Measurements from ENCODE around the gene FAM107B.

Gene FAM107B

DNA sequence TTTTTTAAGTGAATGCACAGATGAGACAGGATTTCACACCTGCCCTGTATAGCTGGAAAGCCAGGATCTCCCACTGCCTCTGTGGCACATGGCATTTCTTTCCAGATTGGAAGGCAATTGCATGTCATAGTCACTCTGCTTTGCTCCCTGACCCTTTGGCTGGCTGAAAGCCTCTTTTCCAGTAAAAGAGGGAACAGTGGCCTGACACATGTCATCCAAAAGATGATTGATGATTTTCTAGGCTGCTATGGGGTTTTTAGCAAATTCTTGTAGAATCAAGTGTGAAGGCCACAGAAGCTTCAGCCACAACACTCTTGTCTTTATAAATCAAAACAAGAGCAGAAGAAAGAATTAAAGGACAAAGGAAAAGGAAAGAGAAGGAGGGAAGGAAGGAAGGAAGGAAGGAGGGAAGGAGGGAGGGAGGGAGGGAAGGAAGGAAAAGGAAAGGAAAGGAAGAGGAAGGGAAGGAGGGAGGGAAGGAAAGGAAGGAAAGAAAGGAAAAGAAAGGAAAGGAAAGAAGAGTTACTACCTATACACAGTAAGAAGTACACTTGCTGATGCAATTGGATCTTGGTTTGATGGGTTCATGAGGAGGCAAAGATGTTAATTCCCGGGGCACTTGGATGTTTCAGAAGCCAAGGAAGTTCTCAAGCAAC is 285.0 kb downstream of the FAM107B start:
- ChIA-PET CTCF (interaction anchor here (0.6 to 1.1 kb wide), 3 partner anchors 164 to 390 kb away, joined by 3 to 6 read pairs (median 3); no protein-coding TSS in a partner anchor), POLR2A (interaction anchor here (0.6 kb wide), 1 partner anchor 388 kb away, joined by 14 read pairs; no protein-coding TSS in a partner anchor)
- Histone ChIP-seq H3K36me3 (ENCODE audit: control insufficient read depth in 2 of 2, insufficient read depth in 1 of 2, low read length in 2 of 2) (no peaks in the 10 kb centered on the region), H3K27ac (ENCODE audit: extremely low read depth, low read depth, low read length) (no peak overlapping the region), H3K9me3 (ENCODE audit: control insufficient read depth, insufficient read depth, low read depth, low read length) (no peaks in the 10 kb centered on the region), H3K4me1 (ENCODE audit: control insufficient read depth, insufficient read depth, low read length) (no peaks in the 10 kb centered on the region), H3K4me3 (ENCODE audit: low read depth, low read length) (no peak overlapping the region)
- TF ChIP-seq ZNF274 (IDR thresholded peaks at IDR 0.05; ENCODE audit: low read length), result no peak
- no peak for TF ChIP-seq ZNF274 (tag by site-specific recombination; IDR thresholded peaks at IDR 0.05; ENCODE audit: borderline replicate concordance)
- no peak for TF ChIP-seq SP3 (tag by site-specific recombination; IDR thresholded peaks at IDR 0.05)
- no peak for TF ChIP-seq ZNF473 (tag by site-specific recombination; IDR thresholded peaks at IDR 0.05)
- TF ChIP-seq ZNF701 (tag by site-specific recombination; IDR thresholded peaks at IDR 0.05), result no peak
- TF ChIP-seq PRDM1 (tag by site-specific recombination; IDR thresholded peaks at IDR 0.05), result peak; percentile 39; the same call in 1 of the 2 replicates
- no peak for TF ChIP-seq RBAK (tag by site-specific recombination; IDR thresholded peaks at IDR 0.05)
- TF ChIP-seq ZNF366 (tag by site-specific recombination; conservative IDR thresholded peaks at IDR 0.05), result peak; percentile 92

DNA sequence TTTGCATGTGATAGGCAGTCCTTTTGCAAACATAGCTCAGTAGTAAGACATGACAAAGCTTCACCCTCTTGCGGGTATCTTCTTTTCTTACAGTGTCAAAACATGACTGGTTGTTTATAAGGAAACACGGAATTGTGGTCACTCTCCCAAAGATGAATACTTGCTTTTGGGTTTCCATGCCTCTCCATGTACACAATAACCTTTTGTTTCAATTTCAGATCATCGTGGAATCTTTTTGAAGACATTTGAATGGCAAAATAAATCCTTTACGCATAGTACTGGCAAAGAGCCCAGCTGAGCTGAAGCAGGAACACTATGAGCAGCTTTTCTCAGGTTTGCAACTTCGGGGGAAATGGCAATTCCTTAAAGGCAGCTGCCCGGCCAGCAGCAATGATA is 287.2 kb downstream of the FAM107B start:
- no peaks in the 10 kb centered on the region for H3K36me3 ChIP-seq (ENCODE audit: control insufficient read depth in 2 of 2, insufficient read depth in 1 of 2, low read length in 2 of 2)
- H3K27ac ChIP-seq (ENCODE audit: extremely low read depth, low read depth, low read length), result no peak overlapping the region
- TF ChIP-seq ZNF10 (tag by site-specific recombination; IDR thresholded peaks at IDR 0.05), result no peak
- TF ChIP-seq, protein P1, sequence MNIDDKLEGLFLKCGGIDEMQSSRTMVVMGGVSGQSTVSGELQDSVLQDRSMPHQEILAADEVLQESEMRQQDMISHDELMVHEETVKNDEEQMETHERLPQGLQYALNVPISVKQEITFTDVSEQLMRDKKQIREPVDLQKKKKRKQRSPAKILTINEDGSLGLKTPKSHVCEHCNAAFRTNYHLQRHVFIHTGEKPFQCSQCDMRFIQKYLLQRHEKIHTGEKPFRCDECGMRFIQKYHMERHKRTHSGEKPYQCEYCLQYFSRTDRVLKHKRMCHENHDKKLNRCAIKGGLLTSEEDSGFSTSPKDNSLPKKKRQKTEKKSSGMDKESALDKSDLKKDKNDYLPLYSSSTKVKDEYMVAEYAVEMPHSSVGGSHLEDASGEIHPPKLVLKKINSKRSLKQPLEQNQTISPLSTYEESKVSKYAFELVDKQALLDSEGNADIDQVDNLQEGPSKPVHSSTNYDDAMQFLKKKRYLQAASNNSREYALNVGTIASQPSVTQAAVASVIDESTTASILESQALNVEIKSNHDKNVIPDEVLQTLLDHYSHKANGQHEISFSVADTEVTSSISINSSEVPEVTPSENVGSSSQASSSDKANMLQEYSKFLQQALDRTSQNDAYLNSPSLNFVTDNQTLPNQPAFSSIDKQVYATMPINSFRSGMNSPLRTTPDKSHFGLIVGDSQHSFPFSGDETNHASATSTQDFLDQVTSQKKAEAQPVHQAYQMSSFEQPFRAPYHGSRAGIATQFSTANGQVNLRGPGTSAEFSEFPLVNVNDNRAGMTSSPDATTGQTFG (tag by site-specific recombination; IDR thresholded peaks at IDR 0.05; ENCODE audit: borderline replicate concordance), result no peak
- TF ChIP-seq GFI1B (tag by site-specific recombination; IDR thresholded peaks at IDR 0.05), result no peak
- no peak for TF ChIP-seq ZNF747 (tag by site-specific recombination; IDR thresholded peaks at IDR 0.05)
- TF ChIP-seq ZNF16 (tag by site-specific recombination; IDR thresholded peaks at IDR 0.05; ENCODE audit: low read depth), result no peak
- CTCF ChIA-PET, result interaction anchor here (0.6 to 2.2 kb wide), 7 partner anchors 9 to 841 kb away, joined by 3 to 9 read pairs (median 4); no protein-coding TSS in a partner anchor
- H3K9me3 ChIP-seq (ENCODE audit: control insufficient read depth, insufficient read depth, low read depth, low read length), result no peaks in the 10 kb centered on the region
- POLR2A ChIA-PET, result no interaction called here
- H3K4me3 ChIP-seq (ENCODE audit: low read depth, low read length), result no peak overlapping the region
- no peaks in the 10 kb centered on the region for H3K4me1 ChIP-seq (ENCODE audit: control insufficient read depth, insufficient read depth, low read length)

DNA sequence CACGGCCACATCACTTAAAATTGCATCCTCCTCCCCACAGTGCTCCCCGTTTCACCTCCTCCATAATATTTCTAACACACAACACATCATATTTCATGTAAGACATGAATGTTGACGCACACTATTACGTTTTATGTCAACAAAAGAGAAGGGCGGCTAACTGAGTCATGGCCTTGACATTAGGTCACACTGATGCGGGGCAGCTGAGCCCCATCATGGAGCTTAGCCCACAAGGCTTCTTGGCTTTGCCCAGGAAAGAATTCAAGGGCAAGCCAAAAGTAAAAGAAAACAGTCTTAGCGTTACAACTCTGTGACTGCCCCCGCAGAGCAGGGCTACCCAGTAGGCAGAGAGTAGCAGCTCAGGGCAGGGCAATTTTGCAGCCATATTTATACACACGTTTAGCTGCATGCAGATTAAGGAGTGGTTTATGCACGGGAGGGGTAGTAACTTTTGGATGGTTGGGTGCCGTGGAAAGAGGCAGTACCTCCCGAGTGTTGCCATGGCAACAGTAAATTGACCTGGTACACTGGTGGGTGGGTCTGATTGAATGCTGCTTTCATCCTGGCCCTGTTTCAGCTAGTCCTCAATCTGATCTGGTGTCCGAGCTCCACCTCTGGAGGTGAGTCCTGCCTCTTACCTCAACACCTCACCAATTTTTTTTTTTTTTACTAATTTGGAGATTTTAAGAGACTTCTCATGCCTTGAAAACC is 287.8 kb downstream of the FAM107B start:
- H3K4me1 ChIP-seq (ENCODE audit: control insufficient read depth, insufficient read depth, low read length), result no peaks in the 10 kb centered on the region
- CTCF ChIA-PET, result interaction anchor here (0.6 to 2.2 kb wide), 7 partner anchors 8 to 840 kb away, joined by 3 to 9 read pairs (median 3); no protein-coding TSS in a partner anchor
- POLR2A ChIA-PET, result no interaction called here
- TF ChIP-seq ZNF624 (tag by site-specific recombination; IDR thresholded peaks at IDR 0.05) (no peak), ZNF37A (tag by site-specific recombination; IDR thresholded peaks at IDR 0.05) (no peak), ZNF112 (tag by site-specific recombination; IDR thresholded peaks at IDR 0.05) (no peak), ZNF664 (tag by site-specific recombination; IDR thresholded peaks at IDR 0.05) (no peak), ZNF157 (tag by site-specific recombination; IDR thresholded peaks at IDR 0.05) (no peak), GLI2 (tag by site-specific recombination; IDR thresholded peaks at IDR 0.05; ENCODE audit: borderline replicate concordance, low read depth) (no peak), ZNF426 (tag by site-specific recombination; IDR thresholded peaks at IDR 0.05) (no peak), ZBTB48 (tag by site-specific recombination; IDR thresholded peaks at IDR 0.05) (no peak), ZNF394 (tag by site-specific recombination; IDR thresholded peaks at IDR 0.05; ENCODE audit: borderline replicate concordance) (no peak)
- TF ChIP-seq, protein P2, sequence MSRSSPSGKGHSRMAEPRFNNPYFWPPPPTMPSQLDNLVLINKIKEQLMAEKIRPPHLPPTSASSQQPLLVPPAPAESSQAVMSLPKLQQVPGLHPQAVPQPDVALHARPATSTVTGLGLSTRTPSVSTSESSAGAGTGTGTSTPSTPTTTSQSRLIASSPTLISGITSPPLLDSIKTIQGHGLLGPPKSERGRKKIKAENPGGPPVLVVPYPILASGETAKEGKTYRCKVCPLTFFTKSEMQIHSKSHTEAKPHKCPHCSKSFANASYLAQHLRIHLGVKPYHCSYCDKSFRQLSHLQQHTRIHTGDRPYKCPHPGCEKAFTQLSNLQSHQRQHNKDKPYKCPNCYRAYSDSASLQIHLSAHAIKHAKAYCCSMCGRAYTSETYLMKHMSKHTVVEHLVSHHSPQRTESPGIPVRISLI (tag by site-specific recombination; IDR thresholded peaks at IDR 0.05), result no peak
- TF ChIP-seq, protein P3, sequence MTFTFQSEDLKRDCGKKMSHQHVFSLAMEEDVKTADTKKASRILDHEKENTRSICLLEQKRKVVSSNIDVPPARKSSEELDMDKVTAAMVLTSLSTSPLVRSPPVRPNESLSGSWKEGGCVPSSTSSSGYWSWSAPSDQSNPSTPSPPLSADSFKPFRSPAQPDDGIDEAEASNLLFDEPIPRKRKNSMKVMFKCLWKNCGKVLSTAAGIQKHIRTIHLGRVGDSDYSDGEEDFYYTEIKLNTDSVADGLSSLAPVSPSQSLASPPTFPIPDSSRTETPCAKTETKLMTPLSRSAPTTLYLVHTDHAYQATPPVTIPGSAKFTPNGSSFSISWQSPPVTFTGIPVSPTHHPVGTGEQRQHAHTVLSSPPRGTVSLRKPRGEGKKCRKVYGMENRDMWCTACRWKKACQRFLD (tag by site-specific recombination; IDR thresholded peaks at IDR 0.05), result no peak

More for the DNA sequence above, 287.8 kb downstream of the FAM107B start:
- Histone ChIP-seq H3K36me3 (ENCODE audit: control insufficient read depth in 2 of 2, insufficient read depth in 1 of 2, low read length in 2 of 2) (no peaks in the 10 kb centered on the region), H3K4me3 (ENCODE audit: low read depth, low read length) (no peak overlapping the region), H3K9me3 (ENCODE audit: control insufficient read depth, insufficient read depth, low read depth, low read length) (no peaks in the 10 kb centered on the region), H3K27ac (ENCODE audit: extremely low read depth, low read depth, low read length) (no peak overlapping the region)

All from HEK293 (cell line).